Measurements from ENCODE around the gene SCML1.

GRCh38 chrX:17801431-17801830 is 64.1 kb downstream of the SCML1 start:
- TF ChIP-seq EZH2 (IDR thresholded peaks at IDR 0.05; ENCODE audit: borderline replicate concordance, control insufficient read depth, low read depth, low read length) (no peak), ESRRA (IDR thresholded peaks at IDR 0.05; ENCODE audit: low read length) (no peak), LARP7 (IDR thresholded peaks at IDR 0.05) (no peak)
